LNCaP clone FGC (cell line): ENCODE data around the gene HERC2.

Experiments
- DNase-seq: peaks from one replicate; pipeline ENCODE4 v3.0.0-alpha.2; 2011; ENCODE audit warnings: low read depth
- H3K4me3 ChIP-seq: 2 replicates; pipeline ENCODE4 v1.5.1; 2011; ENCODE audit warnings: mild to moderate bottlenecking, low read depth, low read length, control low read depth
- TF ChIP-seq, protein P1 (sequence below): IDR thresholded peaks from 2 replicates; pipeline ENCODE4 v1.5.1; 2012; ENCODE audit warnings: mild to moderate bottlenecking; ENCODE audit not compliant: control insufficient read depth, insufficient read depth; ENCODE audit errors: extremely low read depth

The HERC2 gene

DNA sequence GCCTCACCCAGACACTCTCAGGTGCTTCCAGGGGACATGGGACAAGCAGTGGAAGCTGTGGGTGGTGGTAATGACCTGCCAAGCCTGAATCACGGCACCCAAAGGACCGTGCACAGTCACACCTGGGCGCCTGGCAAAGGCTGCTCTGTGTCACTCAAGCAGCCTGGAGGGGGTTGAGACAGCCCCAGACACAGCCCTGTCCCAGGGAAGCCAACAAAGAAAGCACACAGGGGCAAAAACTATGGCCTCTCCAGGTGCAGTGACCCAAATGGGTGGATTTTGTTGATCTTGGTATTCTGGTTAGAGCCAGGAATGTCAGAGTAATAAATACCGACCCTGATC, 207.9 kb downstream of the HERC2 start:
- no peak for DNase-seq
- no peak overlapping the region for H3K4me3 ChIP-seq
- TF ChIP-seq, protein P1, sequence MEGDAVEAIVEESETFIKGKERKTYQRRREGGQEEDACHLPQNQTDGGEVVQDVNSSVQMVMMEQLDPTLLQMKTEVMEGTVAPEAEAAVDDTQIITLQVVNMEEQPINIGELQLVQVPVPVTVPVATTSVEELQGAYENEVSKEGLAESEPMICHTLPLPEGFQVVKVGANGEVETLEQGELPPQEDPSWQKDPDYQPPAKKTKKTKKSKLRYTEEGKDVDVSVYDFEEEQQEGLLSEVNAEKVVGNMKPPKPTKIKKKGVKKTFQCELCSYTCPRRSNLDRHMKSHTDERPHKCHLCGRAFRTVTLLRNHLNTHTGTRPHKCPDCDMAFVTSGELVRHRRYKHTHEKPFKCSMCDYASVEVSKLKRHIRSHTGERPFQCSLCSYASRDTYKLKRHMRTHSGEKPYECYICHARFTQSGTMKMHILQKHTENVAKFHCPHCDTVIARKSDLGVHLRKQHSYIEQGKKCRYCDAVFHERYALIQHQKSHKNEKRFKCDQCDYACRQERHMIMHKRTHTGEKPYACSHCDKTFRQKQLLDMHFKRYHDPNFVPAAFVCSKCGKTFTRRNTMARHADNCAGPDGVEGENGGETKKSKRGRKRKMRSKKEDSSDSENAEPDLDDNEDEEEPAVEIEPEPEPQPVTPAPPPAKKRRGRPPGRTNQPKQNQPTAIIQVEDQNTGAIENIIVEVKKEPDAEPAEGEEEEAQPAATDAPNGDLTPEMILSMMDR, result no peak

DNA sequence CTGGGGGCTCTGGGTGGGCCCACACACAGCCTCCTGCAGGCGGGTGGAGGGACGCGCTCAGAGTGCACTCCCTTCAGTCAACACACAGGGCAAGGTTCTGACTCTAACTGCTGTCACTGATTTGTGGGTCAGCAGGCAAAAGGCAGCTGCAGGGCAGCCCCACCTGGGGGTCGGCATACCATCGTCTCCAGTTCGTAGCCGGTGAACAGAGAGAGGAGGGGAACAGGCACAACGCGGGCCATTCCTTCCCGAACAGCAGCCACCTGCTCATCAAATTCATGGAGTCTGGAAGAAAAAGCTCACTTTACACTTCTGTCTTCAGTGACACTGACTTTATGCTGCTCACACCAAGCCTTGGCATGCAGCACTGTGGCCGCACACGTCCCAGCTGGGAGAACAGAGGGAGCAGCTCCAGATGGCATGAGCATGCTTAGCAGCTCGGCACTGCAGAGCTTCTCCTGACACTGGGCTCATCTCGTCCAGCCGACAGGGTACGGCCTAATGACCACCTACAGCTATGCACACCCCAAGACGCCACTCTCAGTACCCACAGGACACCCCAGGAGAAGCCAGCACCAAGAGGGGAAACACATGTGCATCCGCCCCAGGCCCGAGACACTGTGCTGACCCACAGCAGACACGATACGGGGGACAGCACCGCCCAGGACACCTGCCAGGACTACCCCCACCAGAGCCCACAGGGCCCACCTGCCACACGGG, 208.4 kb downstream of the HERC2 start:
- DNase-seq, result no peak

DNA sequence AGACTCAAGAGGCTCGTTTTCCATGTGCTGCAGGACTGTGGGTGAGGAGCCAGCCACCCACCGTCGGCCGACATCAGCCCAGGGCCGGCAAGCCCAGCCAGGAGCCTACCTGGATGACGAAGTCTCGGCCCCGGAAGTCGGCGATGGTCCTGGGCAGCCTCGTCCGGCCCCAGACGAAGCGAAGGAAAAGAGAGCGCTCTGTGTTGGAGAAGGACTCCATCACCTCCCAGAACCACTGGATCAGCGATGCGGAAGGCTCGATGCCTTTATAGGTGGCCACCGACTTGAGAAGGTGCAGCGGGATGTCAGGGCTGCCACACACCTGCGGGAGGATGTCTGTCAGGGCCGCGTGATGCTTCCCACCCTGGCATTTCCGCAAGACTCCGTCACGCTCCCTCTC, 209.0 kb downstream of the HERC2 start:
- no peak for DNase-seq
- TF ChIP-seq, protein P1, result no peak
- no peak overlapping the region for H3K4me3 ChIP-seq

More for the DNA sequence above, 208.4 kb downstream of the HERC2 start:
- TF ChIP-seq, protein P1, result no peak
- H3K4me3 ChIP-seq, result no peak overlapping the region

DNA sequence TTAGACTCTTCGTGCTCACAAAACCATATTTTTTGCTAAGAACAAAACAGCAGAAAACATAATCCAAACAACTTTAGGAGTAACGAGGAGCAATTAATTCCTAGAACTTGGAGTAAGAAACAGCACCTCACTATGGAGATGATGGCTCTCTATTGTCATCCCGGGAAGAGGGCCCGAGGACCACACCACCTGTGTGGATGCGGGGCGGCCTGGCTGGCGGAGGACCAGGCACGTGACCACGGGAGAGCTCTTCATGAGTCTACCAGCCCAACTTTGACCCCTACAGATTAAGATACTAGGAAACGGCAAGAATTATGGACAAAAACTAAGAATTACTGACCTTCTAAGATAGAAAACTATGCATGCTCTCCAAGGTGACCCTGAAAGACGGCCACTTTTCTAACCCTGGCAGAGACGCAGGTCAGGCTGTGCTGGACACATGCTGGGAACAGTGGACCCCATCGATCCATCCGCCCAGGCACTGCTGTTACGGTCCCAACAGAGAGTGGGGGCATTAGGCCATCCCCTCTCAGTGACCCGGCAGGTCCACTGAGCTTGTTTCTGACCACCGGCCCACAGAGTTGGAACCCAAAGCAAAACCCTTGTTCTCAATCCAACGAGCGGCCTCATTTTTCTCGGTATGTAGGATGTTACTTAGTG, 209.7 kb downstream of the HERC2 start:
- TF ChIP-seq, protein P1, result no peak
- DNase-seq, result no peak
- no peak overlapping the region for H3K4me3 ChIP-seq

DNA sequence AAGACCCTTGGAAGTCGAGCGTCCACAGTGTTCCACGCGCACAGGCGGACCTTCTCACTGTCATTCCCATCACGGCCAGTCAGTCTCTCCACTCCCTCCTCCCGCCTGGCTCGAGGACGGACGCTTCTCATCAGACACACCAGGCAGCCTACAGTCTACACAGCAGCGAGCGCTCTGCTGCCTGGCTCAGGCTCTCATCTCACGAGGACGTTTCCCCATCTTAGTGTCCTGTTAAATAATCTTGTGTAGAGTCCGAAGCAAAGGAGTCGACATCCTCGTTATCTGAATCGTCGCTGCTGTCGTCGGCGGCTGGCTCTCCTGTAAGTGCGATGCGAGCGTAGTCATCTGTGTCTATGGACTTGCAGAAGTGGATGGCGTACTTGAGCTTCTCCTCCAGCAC, 210.4 kb downstream of the HERC2 start:
- no peak overlapping the region for H3K4me3 ChIP-seq
- TF ChIP-seq, protein P1, result no peak
- no peak for DNase-seq

DNA sequence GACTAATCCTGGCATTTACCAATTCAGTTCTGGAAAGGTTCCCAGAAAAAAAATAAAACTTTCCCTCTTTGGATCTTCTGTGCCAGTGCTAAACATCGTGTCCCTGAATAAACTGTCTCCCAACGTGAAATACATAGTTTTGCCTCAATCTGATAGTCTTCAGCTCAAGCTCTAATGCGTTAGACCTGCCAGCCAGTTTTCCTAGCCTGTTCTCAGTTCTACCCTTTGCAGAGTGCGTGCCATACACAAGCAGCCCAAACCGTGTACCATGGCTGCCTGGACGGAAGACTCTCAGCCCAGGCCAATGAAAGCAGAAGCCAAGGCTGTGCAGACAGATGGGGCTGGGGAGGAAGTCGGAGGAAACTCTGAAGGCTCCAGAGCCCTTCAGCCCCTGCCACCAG, 211.5 kb downstream of the HERC2 start:
- TF ChIP-seq, protein P1, result no peak
- no peak for DNase-seq
- H3K4me3 ChIP-seq, result no peak overlapping the region
